ENCODE data around the gene CAPN9. TPM values are rescaled to one million over a fixed set of nuclear protein-coding genes. Genes with fewer than 3 reads are reported as not detected.
A peak's percentile ranks its signal among the peaks of the same experiment; 100 is the strongest.

The CAPN9 gene
- total RNA-seq, 4 donors from 2014 or later = 0.38 TPM; not detected in 3

- intact Hi-C loops (cut with DNase I) = no loop called here
- Histone ChIP-seq H3K27me3 (peaks cover 0 to 6% (median 0%) of the 10 kb centered on the region in 4 donors), H3K4me1 (peaks cover 0 to 59% (median 15%) of the 10 kb centered on the region in 3 donors), H3K4me3 (no peak overlapping the region), H3K9me3 (no peaks in the 10 kb centered on the region), H3K36me3 (no peaks in the 10 kb centered on the region), H3K27ac (no peak overlapping the region)
- 69 to 74% methylated on average over 4 to 7 of the region's 7 CpGs for WGBS, 2 donors
- TF ChIP-seq CTCF (IDR thresholded peaks at IDR 0.05) (no peak), POLR2A (IDR thresholded peaks at IDR 0.05) (no peak)
- no peak for DNase-seq
These were observed 80.0 kb downstream of the CAPN9 start for GRCh38 chr1:230827081-230827681.

- intact Hi-C loops (cut with DNase I) = no loop called here
These were observed 80.6 kb downstream of the CAPN9 start for GRCh38 chr1:230827801-230828200.

GRCh38 chr1:230828421-230828820 lies 81.2 kb downstream of the CAPN9 start:
- no peak for DNase-seq
- Histone ChIP-seq H3K4me1 (peaks cover 0 to 48% (median 12%) of the 10 kb centered on the region in 3 donors), H3K9me3 (no peaks in the 10 kb centered on the region), H3K27ac (no peak overlapping the region), H3K36me3 (no peaks in the 10 kb centered on the region), H3K4me3 (no peak overlapping the region), H3K27me3 (peaks cover 0 to 6% (median 0%) of the 10 kb centered on the region in 4 donors)
- 80 to 88% methylated on average over 4 of the region's 4 CpGs for WGBS, 2 donors
- intact Hi-C loops (cut with DNase I) = no loop called here
- TF ChIP-seq POLR2A (IDR thresholded peaks at IDR 0.05) = no peak
- TF ChIP-seq CTCF (IDR thresholded peaks at IDR 0.05) = no peak

More at GRCh38 chr1:230827801-230828200, 80.6 kb downstream of the CAPN9 start:
- Histone ChIP-seq H3K27me3 (peaks cover 0 to 6% (median 0%) of the 10 kb centered on the region in 4 donors), H3K27ac (peak overlapping the region in 1 of 4 donors; percentile 5), H3K36me3 (no peaks in the 10 kb centered on the region), H3K4me3 (no peak overlapping the region), H3K4me1 (peaks cover 0 to 54% (median 12%) of the 10 kb centered on the region in 3 donors), H3K9me3 (no peaks in the 10 kb centered on the region)
- TF ChIP-seq POLR2A (IDR thresholded peaks at IDR 0.05) = no peak
- TF ChIP-seq CTCF (IDR thresholded peaks at IDR 0.05) = no peak
- no peak for DNase-seq
- 58 to 66% methylated on average over 4 to 5 of the region's 5 CpGs for WGBS, 2 donors

GRCh38 chr1:230831771-230832170 lies 84.6 kb downstream of the CAPN9 start:
- Histone ChIP-seq H3K27me3 (no peaks in the 10 kb centered on the region), H3K36me3 (peaks cover 0 to 2% (median 0%) of the 10 kb centered on the region in 3 donors), H3K27ac (no peak overlapping the region), H3K4me3 (no peak overlapping the region), H3K4me1 (peaks cover 0 to 23% (median 0%) of the 10 kb centered on the region in 3 donors), H3K9me3 (no peaks in the 10 kb centered on the region)
- intact Hi-C loops (cut with DNase I) = no loop called here
- WGBS, 2 donors = 18 to 38% methylated on average over 1 of the region's 1 CpG
- TF ChIP-seq CTCF (IDR thresholded peaks at IDR 0.05) (no peak), POLR2A (IDR thresholded peaks at IDR 0.05) (no peak)
- DNase-seq = no peak

GRCh38 chr1:230832476-230832875 lies 85.3 kb downstream of the CAPN9 start:
- no peak overlapping the region for H3K4me3 ChIP-seq
- WGBS, 2 donors = 32 to 39% methylated on average over 1 of the region's 1 CpG
- peaks cover 0 to 9% (median 0%) of the 10 kb centered on the region in 3 donors for H3K36me3 ChIP-seq
- TF ChIP-seq POLR2A (IDR thresholded peaks at IDR 0.05) = no peak
- no peak overlapping the region for H3K27ac ChIP-seq
- H3K9me3 ChIP-seq = no peaks in the 10 kb centered on the region
- intact Hi-C loops (cut with DNase I) = no loop called here
- H3K4me1 ChIP-seq = peaks cover 0 to 16% (median 0%) of the 10 kb centered on the region in 3 donors
- DNase-seq = no peak
- H3K27me3 ChIP-seq = no peaks in the 10 kb centered on the region
